Right renal pelvis (tissue), 4 donors: ENCODE data around the gene ADAMTSL4. TPM values are rescaled to one million over a fixed set of nuclear protein-coding genes. Genes with fewer than 3 reads are reported as not detected.
A peak's percentile ranks its signal among the peaks of the same experiment; 100 is the strongest.

ENCODE experiments used
- DNase-seq, 4 donors: peaks; one replicate each; pipeline ENCODE4 v3.0.0-alpha.2; 2013; ENCODE audit warnings: low read depth in 4 of 4, low spot score in 3 of 4, missing footprints in 1 of 4
- polyA plus RNA-seq, 4 donors: library from polyadenylated mRNA; unstranded; fragments of 120-200 nt; gene quantifications; one replicate each; pipeline ENCODE4 v1.2.1, GENCODE V29; 2013; ENCODE audit not compliant: insufficient read length in 4 of 4

ADAMTSL4 gene
- polyA plus RNA-seq, 4 donors = 12.4 to 21.0 (median 13.8) TPM

GRCh38 chr1:150553392-150554085 lies 4.3 kb downstream of the ADAMTSL4 start:
- no peak for DNase-seq

DNA sequence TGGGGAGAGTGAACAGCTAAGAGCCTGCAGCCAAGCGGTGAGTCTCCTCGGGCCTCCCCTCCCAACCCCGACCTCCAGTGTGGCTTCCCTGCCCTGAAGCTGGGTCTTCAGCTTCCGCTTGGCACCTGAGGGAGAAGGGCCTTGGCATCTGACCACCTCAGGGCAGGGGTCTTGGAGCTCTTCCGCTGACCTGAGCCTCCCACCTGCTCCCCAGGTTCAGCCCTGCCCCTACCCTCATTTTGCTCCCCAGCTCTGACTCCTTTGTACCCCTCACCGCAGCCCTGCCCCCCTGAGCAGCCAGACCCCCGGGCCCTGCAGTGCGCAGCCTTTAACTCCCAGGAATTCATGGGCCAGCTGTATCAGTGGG lies 4.9 kb downstream of the ADAMTSL4 start:
- DNase-seq = no peak

- no peak for DNase-seq
These were observed 6.2 kb downstream of the ADAMTSL4 start for GRCh38 chr1:150555198-150555970.

- no peak for DNase-seq
These were observed 7.0 kb downstream of the ADAMTSL4 start for GRCh38 chr1:150555971-150556865.

DNA sequence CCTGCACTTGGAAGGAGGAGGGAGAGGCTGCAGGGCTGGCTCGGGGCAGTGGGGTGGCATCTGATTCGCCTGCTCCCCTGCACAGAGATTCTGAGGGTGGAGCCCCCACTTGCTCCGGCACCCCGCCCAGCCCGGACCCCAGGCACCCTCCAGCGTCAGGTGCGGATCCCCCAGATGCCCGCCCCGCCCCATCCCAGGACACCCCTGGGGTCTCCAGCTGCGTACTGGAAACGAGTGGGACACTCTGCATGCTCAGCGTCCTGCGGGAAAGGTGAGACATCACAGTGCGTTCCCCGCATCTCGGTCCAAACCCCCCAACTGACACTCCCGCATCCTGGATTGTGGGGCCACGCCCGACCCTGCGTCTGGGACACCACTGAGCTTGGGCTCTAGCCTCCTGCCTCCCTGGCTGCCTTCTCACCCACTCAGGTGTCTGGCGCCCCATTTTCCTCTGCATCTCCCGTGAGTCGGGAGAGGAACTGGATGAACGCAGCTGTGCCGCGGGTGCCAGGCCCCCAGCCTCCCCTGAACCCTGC lies 7.9 kb downstream of the ADAMTSL4 start:
- no peak for DNase-seq

DNA sequence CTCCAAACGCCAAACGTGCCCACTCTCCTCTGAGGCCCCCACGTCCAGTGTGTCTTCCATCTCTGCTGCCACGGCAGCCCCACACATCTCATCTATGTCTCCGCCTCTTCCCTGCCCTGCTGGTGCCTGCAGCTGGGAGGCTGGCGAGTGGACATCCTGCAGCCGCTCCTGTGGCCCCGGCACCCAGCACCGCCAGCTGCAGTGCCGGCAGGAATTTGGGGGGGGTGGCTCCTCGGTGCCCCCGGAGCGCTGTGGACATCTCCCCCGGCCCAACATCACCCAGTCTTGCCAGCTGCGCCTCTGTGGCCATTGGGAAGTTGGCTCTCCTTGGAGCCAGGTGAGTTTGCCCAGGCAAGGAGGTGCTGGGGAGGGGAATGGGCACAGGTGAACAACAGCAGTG lies 8.6 kb downstream of the ADAMTSL4 start:
- DNase-seq = no peak

GRCh38 chr1:150558303-150558704 lies 9.1 kb downstream of the ADAMTSL4 start:
- no peak for DNase-seq

- DNase-seq = no peak
These were observed 9.8 kb downstream of the ADAMTSL4 start for GRCh38 chr1:150558761-150559655.

DNA sequence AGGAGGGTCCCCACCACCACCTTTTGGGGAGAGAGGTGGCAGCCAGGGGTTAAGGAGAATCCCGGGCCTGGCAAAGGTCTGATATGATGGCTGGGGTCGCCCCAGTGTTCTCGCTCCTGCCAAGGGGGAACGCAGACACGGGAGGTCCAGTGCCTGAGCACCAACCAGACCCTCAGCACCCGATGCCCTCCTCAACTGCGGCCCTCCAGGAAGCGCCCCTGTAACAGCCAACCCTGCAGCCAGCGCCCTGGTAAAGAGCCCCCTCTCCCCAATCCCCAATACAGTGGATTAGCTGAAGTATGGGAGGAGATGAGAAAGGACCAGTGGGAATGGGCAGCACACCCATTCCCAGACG lies 10.4 kb downstream of the ADAMTSL4 start:
- no peak for DNase-seq

GRCh38 chr1:150560011-150560438 lies 10.8 kb downstream of the ADAMTSL4 start:
- no peak for DNase-seq

GRCh38 chr1:150560576-150561253 lies 11.5 kb downstream of the ADAMTSL4 start:
- DNase-seq = peak in 3 of 4 donors; percentile 78 to 81 (median 81)

GRCh38 chr1:150561254-150561973 lies 12.2 kb downstream of the ADAMTSL4 start:
- peak; percentile 86 to 90 (median 90) for DNase-seq

GRCh38 chr1:150561974-150562445 lies 12.8 kb downstream of the ADAMTSL4 start:
- peak; percentile 73 to 82 (median 78) for DNase-seq

GRCh38 chr1:150562446-150563339 lies 13.5 kb downstream of the ADAMTSL4 start:
- no peak for DNase-seq

DNA sequence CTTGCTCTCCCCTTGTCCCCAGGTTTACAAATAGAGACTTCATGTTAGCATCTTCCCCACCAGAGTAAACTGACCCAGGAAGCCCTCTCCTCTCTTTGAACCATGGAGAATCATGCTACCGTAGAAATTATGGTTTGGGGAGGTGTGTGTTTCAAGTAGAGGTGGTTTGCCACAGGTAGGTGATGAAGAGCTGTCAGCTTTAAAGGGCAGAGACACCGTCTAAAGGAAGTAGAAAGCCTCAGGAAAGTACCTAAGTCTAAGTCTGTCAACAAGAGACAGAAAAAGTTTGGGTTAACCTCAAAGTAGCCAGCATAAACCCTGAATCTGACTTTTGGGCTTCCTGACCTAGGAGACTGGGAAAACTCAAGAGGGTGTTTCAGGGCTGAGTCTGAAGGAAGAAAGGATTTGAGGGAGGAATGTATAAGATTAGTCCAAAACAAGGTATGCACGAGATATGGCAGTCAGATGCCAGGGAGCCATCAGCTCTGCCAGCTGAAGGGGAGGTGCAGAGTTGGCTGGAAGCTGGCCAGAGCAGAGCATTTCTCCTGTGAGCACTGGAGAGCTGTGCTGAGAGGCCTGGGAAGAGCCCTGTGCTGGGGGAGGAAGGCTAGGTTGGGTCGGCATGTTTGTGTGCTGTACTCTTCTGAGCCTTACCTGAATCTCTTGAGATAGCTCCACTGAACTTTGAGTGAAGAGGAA lies 14.3 kb downstream of the ADAMTSL4 start:
- no peak for DNase-seq

GRCh38 chr1:150564051-150564991 lies 15.1 kb downstream of the ADAMTSL4 start:
- no peak for DNase-seq
